ENCODE measurements around the gene PRDM7. TPM values are rescaled to one million over a fixed set of nuclear protein-coding genes. Genes with fewer than 3 reads are reported as not detected.

The PRDM7 gene
- total RNA-seq, 4 donors from 2014 or later: not detected

- peak overlapping the region; percentile 62 to 93 (median 74) for H3K4me3 ChIP-seq
- peaks cover 23 to 40% (median 25%) of the 10 kb centered on the region in 3 donors for H3K4me1 ChIP-seq
- H3K27ac ChIP-seq: no peak overlapping the region
- H3K27me3 ChIP-seq: peaks cover 0 to 9% (median 0%) of the 10 kb centered on the region in 4 donors
- WGBS, 2 donors: 8% methylated on average over 2 of the region's 7 CpGs; no CpG with 5 or more reads in 1 of the 2 donors
- intact Hi-C loops (cut with DNase I): no loop called here
- no peaks in the 10 kb centered on the region for H3K9me3 ChIP-seq
- TF ChIP-seq CTCF (IDR thresholded peaks at IDR 0.05): no peak
- TF ChIP-seq POLR2A (IDR thresholded peaks at IDR 0.05): no peak
- no peak for DNase-seq
- H3K36me3 ChIP-seq: no peaks in the 10 kb centered on the region
These were observed 58.9 kb downstream of the PRDM7 start for GRCh38 chr16:90018297-90018651.

GRCh38 chr16:90016339-90016950, 60.7 kb downstream of the PRDM7 start:
- intact Hi-C loops (cut with DNase I): no loop called here
- Histone ChIP-seq H3K27me3 (peaks cover 0 to 9% (median 0%) of the 10 kb centered on the region in 4 donors), H3K4me3 (no peak overlapping the region), H3K4me1 (peaks cover 15 to 26% (median 16%) of the 10 kb centered on the region in 3 donors), H3K27ac (no peak overlapping the region), H3K9me3 (no peaks in the 10 kb centered on the region), H3K36me3 (no peaks in the 10 kb centered on the region)
- TF ChIP-seq POLR2A (IDR thresholded peaks at IDR 0.05) (no peak), CTCF (IDR thresholded peaks at IDR 0.05) (no peak)
- 58 to 66% methylated on average over 4 to 8 of the region's 11 CpGs for WGBS, 2 donors
- DNase-seq: no peak

GRCh38 chr16:90015586-90016338, 61.4 kb downstream of the PRDM7 start:
- peaks cover 0 to 9% (median 0%) of the 10 kb centered on the region in 4 donors for H3K27me3 ChIP-seq
- no peak for DNase-seq
- intact Hi-C loops (cut with DNase I): no loop called here
- peaks cover 15 to 26% (median 16%) of the 10 kb centered on the region in 3 donors for H3K4me1 ChIP-seq
- WGBS, 2 donors: 80 to 84% methylated on average over 19 of the region's 19 CpGs
- H3K9me3 ChIP-seq: no peaks in the 10 kb centered on the region
- H3K4me3 ChIP-seq: no peak overlapping the region
- H3K27ac ChIP-seq: no peak overlapping the region
- H3K36me3 ChIP-seq: no peaks in the 10 kb centered on the region
- TF ChIP-seq POLR2A (IDR thresholded peaks at IDR 0.05) (no peak), CTCF (IDR thresholded peaks at IDR 0.05) (no peak)

- 43 to 58% methylated on average over 4 to 7 of the region's 13 CpGs for WGBS, 2 donors
- peaks cover 0 to 2% (median under 1%) of the 10 kb centered on the region in 3 donors for H3K4me1 ChIP-seq
- no peak for DNase-seq
These were observed 64.0 kb downstream of the PRDM7 start for GRCh38 chr16:90012991-90013745.

More at GRCh38 chr16:90012991-90013745, 64.0 kb downstream of the PRDM7 start:
- Histone ChIP-seq H3K27me3 (no peaks in the 10 kb centered on the region), H3K36me3 (no peaks in the 10 kb centered on the region), H3K9me3 (no peaks in the 10 kb centered on the region), H3K27ac (no peak overlapping the region), H3K4me3 (no peak overlapping the region)
- no peak for TF ChIP-seq POLR2A (IDR thresholded peaks at IDR 0.05)
- no peak for TF ChIP-seq CTCF (IDR thresholded peaks at IDR 0.05)
- intact Hi-C loops (cut with DNase I): no loop called here

All from esophagus squamous epithelium (tissue), 5 donors.